GM12891 (cell line): ENCODE data around the gene SLBP.

Experiments
- DNase-seq: peaks from one replicate; pipeline ENCODE4 v3.0.0; 2011; ENCODE audit warnings: low spot score; ENCODE audit not compliant: insufficient read length
- FAIRE-seq: peaks from 2 replicates; lab custom pipeline; 2011; peaks lifted over from hg19 to GRCh38; lab: Jason Lieb, UNC
- PAX5 ChIP-seq: IDR thresholded peaks from 2 replicates; pipeline ENCODE4 v1.6.1; 2011; ENCODE audit warnings: low read length, moderate library complexity, mild to moderate bottlenecking; ENCODE audit not compliant: insufficient read depth, severe bottlenecking
- POLR2A ChIP-seq: IDR thresholded peaks from 2 replicates; pipeline ENCODE4 v1.6.1; 2011; ENCODE audit warnings: low read depth, low read length, control low read depth
- POLR2AphosphoS5 ChIP-seq: IDR thresholded peaks from 2 replicates; pipeline ENCODE4 v1.6.1; 2011; ENCODE audit warnings: low read depth, low read length, control low read depth
- POU2F2 ChIP-seq: IDR thresholded peaks from 2 replicates; pipeline ENCODE4 v1.6.1; 2011; ENCODE audit warnings: low read depth, mild to moderate bottlenecking, control low read depth, low read length, moderate library complexity
- SPI1 ChIP-seq: IDR thresholded peaks from 2 replicates; pipeline ENCODE4 v1.6.1; 2011; ENCODE audit warnings: low read depth, low read length, control low read depth
- TAF1 ChIP-seq: IDR thresholded peaks from 2 replicates; pipeline ENCODE4 v1.6.1; 2011; ENCODE audit warnings: low read depth, low read length, control low read depth

SLBP gene

DNA sequence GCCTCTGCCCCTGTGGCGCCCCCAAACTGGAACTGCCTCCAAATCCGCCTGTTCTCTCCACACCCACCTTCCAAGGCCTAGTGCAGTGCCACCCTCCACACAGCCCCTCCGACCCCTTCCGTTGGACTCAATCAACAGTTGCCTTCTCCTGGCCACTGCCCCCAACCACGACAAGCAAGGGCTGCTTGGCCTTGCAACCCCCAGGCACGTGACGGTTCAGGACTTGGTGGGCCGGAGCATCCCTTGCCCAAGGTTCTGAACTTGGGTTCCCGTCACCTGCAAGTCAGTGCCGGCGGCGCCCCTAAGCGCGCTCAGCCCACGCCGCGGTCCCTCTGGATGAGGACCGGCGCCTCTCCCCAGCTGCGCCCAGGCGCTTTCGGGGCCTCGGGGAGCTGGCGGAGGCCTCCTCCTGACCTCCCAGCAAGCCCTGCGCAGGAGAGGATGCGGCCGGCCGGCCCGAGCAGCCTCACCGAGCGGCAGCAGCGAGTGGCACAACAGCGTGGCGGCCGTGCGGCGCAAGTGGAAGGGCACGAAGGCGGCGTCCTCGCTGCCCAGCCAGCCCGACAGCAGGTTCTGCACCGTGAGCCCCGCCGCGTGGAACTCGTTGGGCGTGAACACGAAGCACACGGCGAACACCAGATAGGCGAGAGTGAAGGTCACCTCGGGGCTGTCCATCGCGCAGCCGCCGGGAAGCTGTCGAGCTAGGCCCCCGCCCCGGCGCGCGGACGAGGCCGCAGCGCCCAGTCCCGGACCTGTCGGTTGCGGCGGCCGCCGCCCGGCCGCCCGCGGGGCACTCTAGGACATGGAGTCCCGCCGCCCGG, 8.3 kb upstream of the SLBP start:
- no peak for TF ChIP-seq SPI1
- TF ChIP-seq POLR2AphosphoS5 = peak; percentile 53; the same call in 1 of the 2 replicates
- DNase-seq (no peak), FAIRE-seq (peak; percentile 88)

DNA sequence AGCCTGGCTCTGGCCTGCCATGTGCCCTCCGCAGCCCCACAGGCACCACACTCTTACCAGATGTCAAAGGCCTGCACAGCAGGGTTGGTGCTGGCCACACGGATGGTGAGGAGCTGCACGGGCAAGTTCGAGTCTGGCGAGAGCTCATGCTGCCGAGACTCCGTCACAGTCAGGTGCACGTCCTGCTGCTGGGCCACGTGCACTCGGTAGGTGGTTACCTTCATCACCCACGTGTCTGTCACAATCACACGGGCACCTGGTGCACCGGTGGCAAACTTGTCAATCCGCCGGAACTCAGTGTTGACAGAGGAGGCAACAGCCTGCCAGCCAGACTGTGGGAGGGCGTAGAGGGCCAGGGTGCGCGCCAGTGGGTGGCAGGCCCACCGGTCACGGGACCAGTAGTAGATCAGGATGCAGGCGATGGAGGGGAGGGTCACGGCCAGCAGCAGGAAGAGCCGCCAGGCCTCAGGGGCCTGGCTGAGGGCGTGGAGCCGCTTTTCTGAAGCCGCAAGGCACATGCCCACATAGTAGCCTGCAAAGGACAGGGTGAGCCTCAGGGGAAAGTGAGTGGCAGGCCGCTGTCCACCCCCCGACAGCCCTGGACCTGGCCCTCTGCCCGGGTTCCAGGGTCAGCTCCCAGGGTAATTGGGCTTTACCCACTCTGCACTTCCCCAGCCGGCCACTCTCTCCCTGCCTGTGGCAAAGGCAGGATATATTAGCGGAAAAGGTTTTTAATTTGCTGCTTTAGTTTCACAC, 6.2 kb upstream of the SLBP start:
- FAIRE-seq = peak; percentile 61
- DNase-seq = no peak
- TF ChIP-seq POLR2A = no peak; the same call in 1 of the 2 replicates
- TF ChIP-seq POU2F2 = no peak
- TF ChIP-seq PAX5 = no peak
- no peak for TF ChIP-seq TAF1
- no peak; the same call in 1 of the 2 replicates for TF ChIP-seq POLR2AphosphoS5
- no peak for TF ChIP-seq SPI1

DNA sequence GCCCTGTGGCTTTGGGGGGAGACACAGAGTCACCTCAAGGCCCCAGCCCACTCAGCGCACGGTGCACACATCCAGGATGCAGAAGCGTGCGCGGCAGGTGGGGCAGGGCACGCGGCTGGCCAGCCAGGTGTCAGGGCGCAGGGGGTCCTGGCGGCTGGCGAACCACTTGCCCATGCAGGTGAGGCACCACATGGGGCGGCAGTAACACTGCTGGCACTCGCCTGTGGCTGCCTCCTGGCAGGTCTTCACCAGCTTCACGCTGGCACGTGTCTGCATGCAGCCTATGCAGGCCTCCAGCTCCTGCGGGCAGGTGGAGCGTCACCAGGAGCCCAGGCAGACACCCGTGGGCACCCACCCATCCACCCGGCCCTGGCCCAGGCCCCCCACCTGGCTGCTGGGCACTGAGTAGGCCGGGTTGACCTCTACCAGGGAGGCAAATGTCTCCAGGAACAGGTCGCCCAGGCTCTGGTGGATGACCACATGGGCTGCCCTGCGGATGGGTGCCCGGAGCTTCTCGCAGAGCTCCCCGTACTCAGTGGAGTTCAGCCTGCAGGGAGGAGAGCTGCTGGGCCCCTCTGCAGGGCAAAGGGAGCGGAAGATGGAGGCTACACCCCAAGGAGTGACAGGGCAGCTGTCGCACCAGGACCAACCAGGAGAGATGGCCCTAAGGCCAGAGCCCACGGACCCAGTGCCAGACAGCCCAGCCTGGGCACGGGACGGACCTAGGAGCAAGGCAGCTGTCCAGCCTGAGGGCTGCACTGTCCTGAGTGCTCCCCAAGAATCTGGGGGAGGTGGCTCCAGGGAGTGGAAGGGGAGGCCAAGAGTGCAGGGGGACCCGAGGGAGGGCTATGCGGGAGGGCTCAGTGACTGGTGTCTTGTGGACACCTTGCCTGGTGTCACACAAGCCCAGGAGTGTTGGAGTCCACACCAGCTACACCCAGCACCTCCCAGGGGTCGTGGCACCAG, 5.3 kb upstream of the SLBP start:
- TF ChIP-seq TAF1 (no peak), SPI1 (no peak), POU2F2 (no peak), POLR2AphosphoS5 (peak; percentile 34; the same call in 1 of the 2 replicates), POLR2A (no peak), PAX5 (no peak)
- no peak for DNase-seq
- no peak for FAIRE-seq

DNA sequence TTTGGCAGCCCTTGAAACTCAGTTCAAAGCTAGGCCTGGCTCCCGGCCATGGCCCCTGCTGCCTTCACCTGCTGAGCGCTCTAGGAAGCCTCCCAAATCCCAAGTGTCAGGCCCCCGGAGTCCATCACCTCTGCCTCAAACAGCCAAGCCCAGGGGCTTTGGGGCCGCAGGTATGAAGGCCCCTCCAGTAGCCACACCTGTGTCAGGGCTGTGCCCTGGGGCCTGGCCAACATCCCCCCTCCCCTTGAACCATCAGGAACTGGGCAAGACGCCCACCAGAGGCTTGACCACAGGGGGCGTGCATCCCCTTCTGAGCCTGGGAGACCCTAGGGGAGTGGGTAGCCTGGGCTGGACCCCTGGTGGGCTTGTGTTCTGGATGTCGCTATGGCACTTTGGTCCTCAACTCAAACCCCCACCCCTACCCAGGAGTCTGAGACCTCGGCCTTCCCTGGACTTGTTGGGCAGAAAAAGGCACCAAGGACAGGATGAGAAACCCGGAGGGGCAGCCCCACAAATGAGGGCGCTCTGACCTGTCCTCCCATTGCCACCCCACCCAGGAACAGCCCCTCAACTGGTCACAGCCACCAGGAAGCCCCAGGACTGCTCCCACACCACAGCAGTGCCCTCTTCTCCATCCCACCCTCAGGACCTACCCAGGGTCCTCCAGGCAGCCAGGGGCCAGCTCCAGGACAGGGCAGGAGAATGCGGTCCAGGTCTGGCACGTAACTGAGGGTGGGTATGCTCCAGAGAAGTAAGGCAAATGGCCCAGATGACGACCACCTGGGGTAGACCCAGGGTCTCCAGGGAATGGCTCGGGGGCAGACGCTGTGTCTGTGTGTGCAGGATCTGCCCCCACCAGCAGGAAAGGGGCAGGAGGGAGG, 4.2 kb upstream of the SLBP start:
- no peak for FAIRE-seq
- DNase-seq = no peak
- TF ChIP-seq POU2F2 (0 out of 2 replicates have a peak, but pooled peaks have one; percentile 10), POLR2AphosphoS5 (no peak)

DNA sequence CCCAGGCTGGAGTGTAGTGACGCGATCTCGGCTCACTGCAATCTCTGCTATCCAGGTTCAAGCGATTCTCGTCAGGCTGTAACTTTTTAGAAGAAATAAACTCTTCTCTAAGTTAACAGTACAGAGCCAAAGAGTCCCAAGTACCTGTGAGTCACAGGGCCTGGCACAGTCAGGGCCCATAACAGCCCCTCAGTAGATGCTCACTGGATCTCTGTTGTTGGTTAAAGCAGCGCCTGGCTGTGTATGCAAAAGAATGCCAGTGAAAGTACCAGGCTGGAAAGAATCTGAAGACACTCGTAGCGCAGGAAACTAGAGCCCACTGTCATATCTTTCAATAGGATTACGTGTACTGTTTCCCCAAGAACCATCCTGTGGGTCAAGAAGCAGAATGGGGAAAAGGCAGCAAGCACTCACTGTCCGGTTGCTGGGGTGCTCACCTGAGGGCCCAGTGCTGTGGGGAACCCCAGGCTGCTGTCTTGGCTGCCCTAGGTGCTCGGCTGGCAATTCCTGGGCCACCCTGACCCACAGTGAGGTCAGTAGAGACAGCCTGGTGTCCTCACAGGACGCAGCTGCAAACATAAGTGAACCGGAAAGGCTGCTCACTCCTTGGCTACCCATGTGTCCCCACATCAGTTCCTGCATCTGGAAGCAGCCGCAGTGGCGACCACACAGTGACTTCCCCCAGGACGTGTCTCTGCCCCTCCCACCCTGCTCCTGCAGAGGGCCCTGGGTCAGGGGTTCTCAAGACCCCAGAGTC, 3.1 kb upstream of the SLBP start:
- DNase-seq (no peak), FAIRE-seq (peak; percentile 51)
- TF ChIP-seq TAF1 = no peak

DNA sequence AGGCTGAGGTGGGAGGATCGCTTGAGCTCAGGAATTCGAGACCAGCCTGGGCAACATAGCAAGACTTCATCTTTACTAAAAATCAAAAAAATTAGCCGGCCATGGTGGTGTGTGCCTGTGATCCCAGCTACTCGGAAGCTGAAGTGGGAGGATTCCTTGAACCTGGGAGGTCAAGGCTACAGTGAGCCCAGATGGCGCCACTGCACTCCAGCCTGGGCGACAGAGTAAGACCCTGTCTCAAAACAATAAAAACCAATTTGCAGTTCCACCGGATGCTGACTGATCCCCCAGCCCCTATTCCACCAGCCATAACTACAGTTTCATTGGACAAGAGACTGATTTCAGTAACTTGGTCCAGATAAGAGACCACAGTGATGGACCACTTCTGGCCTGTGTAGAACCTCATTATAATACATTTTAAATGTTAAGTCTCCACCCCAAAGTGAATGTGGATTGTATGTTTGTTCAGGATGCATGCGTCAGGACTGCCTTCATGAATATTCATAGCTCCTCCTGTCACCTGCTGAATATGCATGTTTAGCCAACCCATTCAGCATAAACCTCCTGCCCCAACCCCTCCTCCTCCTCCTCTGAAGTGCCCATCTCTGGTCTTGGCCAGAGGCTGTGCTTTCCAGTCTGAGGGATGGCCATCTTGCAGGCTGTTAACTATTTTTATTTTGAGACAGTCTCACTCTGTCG, 2.3 kb upstream of the SLBP start:
- FAIRE-seq = peak; percentile 84
- no peak for DNase-seq
- TF ChIP-seq SPI1 (no peak), POU2F2 (peak; percentile 100), PAX5 (no peak), POLR2A (no peak)

DNA sequence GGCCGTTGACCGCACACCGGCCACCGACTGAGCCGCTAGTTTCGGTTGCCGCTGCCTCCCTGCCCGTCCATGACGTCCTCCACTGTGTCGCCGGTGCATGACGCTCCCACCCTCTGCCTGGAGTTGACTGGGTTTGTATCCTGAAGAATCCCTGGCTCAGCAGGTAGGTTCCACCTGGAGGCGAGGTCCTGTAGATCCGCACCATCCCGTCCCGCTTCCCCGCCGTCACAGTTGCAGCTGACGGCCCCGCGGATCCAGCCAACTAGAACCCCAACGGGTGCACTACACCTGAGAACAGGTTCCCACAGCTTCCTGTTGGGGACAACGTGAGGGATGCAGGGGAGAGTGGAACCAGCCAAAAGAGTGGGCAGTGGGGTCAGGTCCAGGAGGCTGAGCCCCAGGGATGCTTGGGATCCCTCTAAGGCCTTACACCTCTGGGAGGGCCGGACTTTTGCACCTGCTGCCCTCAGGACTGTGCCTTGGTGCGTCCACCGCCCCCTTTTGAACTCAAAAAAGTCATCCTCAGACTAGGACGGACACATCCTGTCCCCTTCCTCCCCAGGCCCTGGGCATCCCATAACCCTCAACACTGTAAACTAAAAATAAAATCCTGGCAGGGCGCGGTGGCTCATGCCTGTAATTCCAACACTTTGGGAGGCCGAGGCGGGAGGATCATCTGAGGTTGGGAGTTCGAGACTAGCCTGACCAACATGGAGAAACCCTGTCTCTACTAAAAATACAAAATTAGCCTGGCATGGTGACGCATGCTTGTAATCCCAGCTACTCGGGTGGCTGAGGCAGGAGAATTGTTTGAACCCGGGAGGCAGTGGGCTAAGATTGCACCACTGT, 1.1 kb upstream of the SLBP start:
- TF ChIP-seq POLR2AphosphoS5 = 0 out of 2 replicates have a peak, but pooled peaks have one; percentile 7
- TF ChIP-seq POU2F2 = no peak
- DNase-seq = no peak
- FAIRE-seq = no peak
